LNCAP (cell line): Measurements from ENCODE around the gene SETD6.

Experiments
- CTCF ChIP-seq: fragments of 450-650 bp; IDR thresholded peaks from 2 replicates; pipeline ENCODE4 v1.5.1; 2017; ENCODE audit warnings: mild to moderate bottlenecking

The SETD6 gene

DNA sequence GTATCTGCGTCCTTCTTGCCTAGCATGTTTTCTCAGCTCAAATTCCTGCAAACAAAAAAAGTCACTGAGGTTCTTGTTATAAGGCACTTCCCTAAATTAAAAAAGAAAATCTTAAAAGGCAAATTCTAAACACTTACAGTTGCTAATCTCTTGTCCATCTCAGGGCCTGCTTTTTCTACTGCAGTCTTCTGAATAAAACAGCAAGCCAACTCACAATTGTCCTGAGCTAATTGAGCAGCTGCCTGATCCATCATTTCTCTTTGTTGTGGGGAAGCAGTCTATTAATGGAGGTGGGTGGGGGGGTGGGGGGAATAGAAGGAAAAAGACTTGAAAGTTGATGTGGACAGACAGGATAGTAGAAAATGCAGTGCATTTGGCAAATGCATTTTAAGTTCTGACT lies 27.0 kb downstream of the SETD6 start:
- no peak for TF ChIP-seq CTCF

DNA sequence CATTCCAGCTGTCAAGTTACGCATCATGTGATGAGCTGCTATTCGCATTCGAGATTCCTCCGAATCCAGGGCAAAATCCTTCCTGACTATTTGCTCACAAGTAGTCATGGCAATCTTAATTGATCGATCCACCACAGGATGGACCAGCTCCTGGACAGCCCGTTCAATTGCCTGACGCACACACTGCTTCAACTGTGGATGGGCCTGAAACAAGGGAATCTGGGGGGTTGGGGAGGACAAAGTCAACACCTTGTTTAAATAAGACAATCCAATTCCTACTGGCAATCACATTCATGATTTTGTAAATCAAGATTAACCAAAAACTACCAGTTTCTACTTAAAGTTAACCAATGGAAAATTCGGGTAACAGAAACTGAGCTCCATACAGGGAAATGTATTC lies 28.4 kb downstream of the SETD6 start:
- TF ChIP-seq CTCF, result no peak

- no peak for TF ChIP-seq CTCF
Observed at GRCh38 chr16:58548378-58548777, 33.1 kb downstream of the SETD6 start.

DNA sequence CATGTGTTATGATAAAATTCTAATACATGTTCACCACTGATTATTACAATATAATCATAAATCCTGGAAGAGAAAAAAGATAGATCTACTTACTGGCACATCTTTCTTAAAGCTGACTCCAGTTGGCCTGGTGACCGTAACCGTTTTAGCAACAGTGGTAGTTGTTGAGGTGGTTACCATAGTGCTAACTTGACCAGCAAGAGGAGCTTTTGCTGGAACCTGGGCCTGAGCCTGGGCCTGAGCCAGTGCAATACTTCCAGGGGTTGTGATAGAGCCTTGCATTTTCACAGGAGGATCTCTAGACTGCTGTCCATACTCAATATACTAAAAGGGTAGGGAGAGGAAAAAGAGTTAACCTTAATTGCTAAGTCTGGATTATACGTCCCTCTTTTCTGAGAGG lies 36.2 kb downstream of the SETD6 start:
- no peak for TF ChIP-seq CTCF

DNA sequence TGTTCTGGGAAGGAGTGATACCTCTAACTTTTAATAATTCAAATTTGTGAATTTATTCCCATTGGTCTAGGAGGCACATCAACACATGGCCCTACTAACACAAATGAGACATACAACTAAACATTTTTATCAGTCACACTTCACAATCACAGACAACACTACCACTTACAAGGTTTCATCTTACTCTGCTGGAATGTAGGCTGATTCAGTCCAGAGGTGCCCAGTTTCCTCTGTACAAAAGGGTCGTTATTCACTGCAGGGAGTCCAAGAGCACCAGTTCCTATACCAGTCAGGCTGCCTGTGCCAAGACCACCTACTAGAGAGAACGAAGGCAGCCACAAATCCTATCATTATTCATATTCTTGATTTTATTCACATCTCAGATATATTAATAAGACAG lies 41.4 kb downstream of the SETD6 start:
- TF ChIP-seq CTCF, result no peak

DNA sequence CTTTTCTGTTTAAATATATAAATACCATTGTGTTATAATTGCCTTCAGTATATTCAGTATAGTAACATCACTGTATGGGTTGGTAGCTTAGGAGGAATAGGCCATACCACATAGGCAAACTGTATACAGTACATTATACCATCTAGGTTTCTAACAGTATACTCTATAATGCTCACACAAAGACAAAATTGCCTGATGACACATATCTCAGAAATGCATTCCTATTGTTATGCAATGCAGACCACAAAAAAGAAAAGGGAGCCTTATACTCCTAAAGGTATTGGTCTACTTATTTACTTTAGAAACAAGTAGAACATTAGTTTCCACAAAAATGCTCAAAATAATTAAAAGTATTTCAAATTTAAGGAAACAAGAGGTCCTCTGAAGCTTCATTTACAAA lies 47.9 kb downstream of the SETD6 start:
- TF ChIP-seq CTCF, result no peak

DNA sequence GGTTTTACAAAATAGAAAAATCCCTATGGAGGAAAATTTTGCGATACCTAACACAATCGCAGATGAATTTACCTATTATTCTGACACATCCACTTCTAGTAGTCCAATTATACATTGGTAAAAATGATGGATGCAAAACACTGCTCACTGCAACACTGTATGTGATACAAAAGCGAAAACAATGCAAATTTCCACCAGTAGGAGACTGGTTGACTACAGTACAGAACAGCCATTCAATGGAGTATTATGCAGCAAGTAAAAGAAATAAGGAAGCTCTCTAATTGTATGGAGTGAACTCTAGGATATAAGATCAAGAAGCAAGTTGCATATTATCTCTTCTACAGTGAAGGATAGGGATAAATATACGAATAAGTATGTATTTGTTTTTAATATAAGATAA lies 48.5 kb downstream of the SETD6 start:
- TF ChIP-seq CTCF, result no peak
